ENCODE data around the gene C1QTNF3. TPM values are rescaled to one million over a fixed set of nuclear protein-coding genes. Genes with fewer than 3 reads are reported as not detected.
"Not testable (repeated sequence)": the region's sequence is repeated elsewhere in the genome, so short reads cannot be mapped to it uniquely, and the experiment has no call there.

The C1QTNF3 gene, protein sequence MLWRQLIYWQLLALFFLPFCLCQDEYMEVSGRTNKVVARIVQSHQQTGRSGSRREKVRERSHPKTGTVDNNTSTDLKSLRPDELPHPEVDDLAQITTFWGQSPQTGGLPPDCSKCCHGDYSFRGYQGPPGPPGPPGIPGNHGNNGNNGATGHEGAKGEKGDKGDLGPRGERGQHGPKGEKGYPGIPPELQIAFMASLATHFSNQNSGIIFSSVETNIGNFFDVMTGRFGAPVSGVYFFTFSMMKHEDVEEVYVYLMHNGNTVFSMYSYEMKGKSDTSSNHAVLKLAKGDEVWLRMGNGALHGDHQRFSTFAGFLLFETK
- total RNA-seq (1 to 10 TPM; 4.3 to 8.5 TPM), total RNA-seq (2.0 to 3.1 reads per million in 2 donors)

DNA sequence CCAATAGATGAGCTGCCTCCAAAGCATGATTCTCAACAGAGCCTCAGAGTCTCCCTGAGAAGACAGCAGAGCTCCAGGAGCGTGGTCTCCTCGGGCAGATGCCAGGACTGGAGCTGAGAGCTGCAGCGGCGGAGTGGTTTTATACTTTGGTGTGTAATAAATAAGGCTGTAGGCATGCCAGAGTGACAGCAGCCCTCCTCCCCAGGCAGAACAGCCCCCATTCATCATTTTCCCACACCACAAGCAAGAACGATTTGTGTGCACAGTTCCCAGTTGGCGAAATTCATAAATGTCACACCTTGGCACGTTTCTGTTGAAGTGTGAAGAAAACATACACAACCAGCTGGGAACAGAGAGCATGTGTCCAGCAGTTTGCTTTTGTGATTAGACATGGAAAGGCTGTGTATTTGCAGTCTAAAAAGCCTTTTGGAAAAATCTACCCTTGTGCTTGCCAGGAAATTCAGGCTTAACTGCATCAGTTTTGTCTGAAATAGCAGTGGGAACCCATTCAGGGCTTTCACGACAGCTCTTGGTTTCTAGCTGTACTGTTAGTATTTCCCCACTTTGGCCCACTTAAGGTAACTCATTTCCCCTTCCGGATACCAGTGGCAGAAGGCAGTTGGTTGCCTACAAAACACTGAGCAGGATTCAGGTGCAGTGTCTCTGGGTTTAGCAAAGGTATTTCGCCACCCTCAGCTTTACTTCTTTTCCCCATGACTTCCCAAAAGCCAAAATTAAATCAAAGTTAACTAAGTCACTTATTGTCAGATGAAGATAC is at the start of gene C1QTNF3:
Gene C1QTNF3, minus strand, starts transcription at position 115 of the 778 bp plus-strand sequence. Its CDS starts 88 bp downstream, at position 27.
- ATAC-seq (no peak), DNase-seq (no peak)
- Mint-ChIP-seq H3K4me1 (peaks cover 5% of the 10 kb centered on the region), H3K36me3 (ENCODE audit: low read depth) (peaks cover 2% of the 10 kb centered on the region), H3K4me3 (no peak within 1 kb of the TSS), H3K27me3 (no peaks in the 10 kb centered on the region), H3K27ac (peak within 1 kb of the TSS; percentile 45)
- no peaks in the 10 kb centered on the region for H3K9me3 ChIP-seq (ENCODE audit: control insufficient read depth, low read length, poor library complexity, severe bottlenecking)

DNA sequence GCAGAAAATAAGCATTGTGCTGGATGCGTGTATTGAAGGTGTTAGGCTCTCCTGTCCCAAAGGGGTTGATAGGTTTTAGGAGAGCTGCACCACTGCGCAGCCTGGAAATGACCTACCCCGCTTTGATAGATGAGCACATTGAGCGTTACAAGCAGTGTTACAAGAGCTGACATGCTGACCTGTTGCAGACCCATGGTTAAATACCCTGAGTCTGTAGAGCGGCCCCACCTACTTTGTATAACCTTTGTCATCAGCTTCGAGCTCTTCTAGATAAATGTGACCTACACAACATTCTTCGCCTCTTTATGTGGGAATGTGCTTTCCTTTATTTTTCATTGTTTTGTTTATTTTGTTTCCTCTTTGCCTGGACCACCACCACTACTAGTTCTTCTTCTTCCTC is 48.0 kb upstream of the C1QTNF3 start:
- H3K4me1 Mint-ChIP-seq; ATAC-seq; H3K27ac Mint-ChIP-seq; H3K27me3 Mint-ChIP-seq; H3K36me3 Mint-ChIP-seq (ENCODE audit: low read depth); H3K9me3 ChIP-seq (ENCODE audit: control insufficient read depth, low read length, poor library complexity, severe bottlenecking); DNase-seq; H3K4me3 Mint-ChIP-seq: not testable (repeated sequence)

DNA sequence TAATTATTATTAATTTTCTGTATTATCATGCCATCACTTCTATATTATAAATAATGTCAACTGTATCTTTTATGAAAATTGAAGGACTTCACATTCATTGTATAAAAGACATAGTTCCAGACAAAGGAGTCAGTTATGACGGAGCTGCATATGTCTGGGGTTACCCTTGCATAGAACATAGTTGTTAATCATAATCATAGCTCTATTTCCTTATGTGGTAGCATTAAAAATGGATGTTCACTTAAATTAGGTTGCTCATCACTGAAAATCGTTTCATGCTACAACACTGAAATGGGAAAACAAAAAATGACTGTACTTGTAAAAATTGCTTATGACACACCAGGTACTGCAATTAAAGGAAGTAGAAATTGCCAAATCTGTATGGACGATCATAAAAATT is 46.8 kb upstream of the C1QTNF3 start:
- H3K27me3 Mint-ChIP-seq; H3K4me1 Mint-ChIP-seq; H3K4me3 Mint-ChIP-seq; H3K36me3 Mint-ChIP-seq (ENCODE audit: low read depth); H3K27ac Mint-ChIP-seq; ATAC-seq; DNase-seq; H3K9me3 ChIP-seq (ENCODE audit: control insufficient read depth, low read length, poor library complexity, severe bottlenecking): not testable (repeated sequence)

DNA sequence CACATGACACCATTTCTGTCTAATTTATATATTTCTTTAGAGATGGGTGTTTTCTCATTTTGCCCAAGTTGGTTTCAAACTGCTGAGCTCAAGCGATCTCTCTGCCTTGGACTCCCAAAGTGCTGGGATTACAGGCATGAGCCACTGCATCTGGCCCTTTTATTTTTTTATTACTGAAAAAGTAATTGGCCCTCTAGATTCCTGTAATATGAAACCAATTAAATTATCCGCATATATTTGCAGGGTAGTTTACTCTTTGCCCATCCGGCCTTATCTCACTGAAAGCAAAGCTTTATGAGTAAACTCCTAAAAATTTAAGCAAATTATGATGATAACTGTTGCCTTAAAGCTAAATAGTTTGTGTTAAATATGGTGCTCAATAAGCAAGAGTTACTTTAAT is 44.7 kb upstream of the C1QTNF3 start:
- H3K4me1 Mint-ChIP-seq; H3K36me3 Mint-ChIP-seq (ENCODE audit: low read depth); H3K9me3 ChIP-seq (ENCODE audit: control insufficient read depth, low read length, poor library complexity, severe bottlenecking); ATAC-seq; DNase-seq; H3K27ac Mint-ChIP-seq; H3K27me3 Mint-ChIP-seq; H3K4me3 Mint-ChIP-seq: not testable (repeated sequence)

DNA sequence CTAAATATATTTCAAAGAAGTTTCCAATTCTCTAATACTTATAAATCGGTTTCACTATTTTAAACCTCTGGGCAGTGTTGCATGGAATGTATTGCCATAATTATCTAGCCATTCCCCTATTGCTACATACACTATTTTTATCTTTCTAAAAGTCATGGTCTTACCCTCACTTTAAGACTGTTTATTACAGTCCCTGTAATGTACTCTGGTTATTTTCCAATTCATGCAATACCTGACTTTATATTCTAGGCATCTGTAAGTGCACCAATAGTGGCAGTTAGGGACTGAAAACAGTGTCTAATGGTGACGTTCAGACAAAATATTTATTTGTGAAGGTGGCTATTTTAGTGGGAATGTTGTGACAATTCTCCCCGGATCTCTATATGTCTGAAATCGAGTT is 40.9 kb upstream of the C1QTNF3 start:
- ATAC-seq; H3K9me3 ChIP-seq (ENCODE audit: control insufficient read depth, low read length, poor library complexity, severe bottlenecking); H3K27ac Mint-ChIP-seq; H3K27me3 Mint-ChIP-seq; DNase-seq; H3K36me3 Mint-ChIP-seq (ENCODE audit: low read depth); H3K4me3 Mint-ChIP-seq; H3K4me1 Mint-ChIP-seq: not testable (repeated sequence)

DNA sequence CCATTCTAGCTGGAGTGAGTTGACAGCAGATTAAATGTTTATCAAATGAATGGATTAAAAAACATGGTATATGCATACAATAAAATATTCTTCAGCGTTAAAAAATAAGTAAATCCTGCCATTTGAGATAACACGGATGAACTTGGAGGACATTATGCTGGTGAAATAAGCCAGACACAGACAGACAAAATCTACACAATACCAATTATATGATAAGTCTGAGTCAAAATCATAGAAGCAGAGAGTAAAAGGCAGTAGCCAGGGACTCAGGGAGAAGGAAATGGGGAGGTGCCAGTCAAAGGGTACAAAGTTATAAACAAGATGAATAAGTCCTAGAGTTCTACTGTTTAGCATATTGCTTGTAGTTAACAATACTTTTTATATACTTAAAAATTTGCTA is 36.5 kb upstream of the C1QTNF3 start:
- H3K4me1 Mint-ChIP-seq; DNase-seq; ATAC-seq; H3K36me3 Mint-ChIP-seq (ENCODE audit: low read depth); H3K4me3 Mint-ChIP-seq; H3K27ac Mint-ChIP-seq; H3K9me3 ChIP-seq (ENCODE audit: control insufficient read depth, low read length, poor library complexity, severe bottlenecking); H3K27me3 Mint-ChIP-seq: not testable (repeated sequence)

DNA sequence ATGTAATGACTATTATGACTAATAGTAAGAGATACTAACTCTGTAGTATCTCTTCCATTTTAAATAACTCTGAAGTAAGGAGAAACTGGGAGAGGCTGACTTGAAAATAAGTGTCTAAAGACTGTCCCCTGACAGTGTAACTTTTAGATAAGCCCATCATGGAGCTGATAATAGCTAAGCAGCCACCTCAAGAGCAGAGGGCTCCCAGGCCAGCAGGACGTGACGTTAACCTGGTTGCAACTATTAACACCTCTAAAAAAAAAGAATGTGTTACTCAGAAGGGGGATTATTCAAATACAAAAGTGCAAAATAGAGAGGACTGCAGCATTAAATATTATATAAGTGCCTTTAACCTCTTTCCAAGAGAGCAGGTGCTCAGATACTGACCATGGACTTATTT is 34.6 kb upstream of the C1QTNF3 start:
- H3K4me3 Mint-ChIP-seq; H3K27ac Mint-ChIP-seq; H3K4me1 Mint-ChIP-seq; ATAC-seq; H3K27me3 Mint-ChIP-seq; H3K36me3 Mint-ChIP-seq (ENCODE audit: low read depth); DNase-seq; H3K9me3 ChIP-seq (ENCODE audit: control insufficient read depth, low read length, poor library complexity, severe bottlenecking): not testable (repeated sequence)

DNA sequence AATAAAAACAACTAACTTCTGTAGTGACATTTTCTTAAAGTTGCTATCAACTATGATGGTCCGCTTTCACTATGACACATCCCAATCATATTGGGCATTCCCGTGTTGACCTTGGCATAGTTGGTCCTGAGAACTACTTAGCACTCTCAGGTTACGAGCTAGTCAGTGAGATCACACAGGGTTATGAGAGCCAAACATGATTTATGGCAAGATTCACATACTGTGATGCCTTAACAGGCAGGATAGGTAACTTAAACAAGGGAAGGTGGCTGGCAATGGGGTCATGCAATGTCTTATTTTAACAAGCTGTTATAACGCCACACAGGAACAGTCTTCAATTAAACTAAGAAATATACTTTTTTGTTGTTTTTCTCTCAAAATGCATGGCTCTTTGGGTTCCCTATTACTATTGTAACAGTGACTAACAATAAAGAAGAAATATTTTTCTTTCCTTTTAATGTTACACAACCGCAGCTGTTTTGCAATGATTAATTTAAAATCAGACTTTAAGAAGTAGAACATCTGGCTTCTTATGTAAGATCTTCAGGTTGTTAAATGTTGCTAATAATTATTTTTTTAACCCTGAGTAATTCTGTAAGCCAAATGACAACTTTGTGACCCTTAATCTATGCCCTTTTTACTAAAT is 33.8 kb upstream of the C1QTNF3 start:
- not testable (repeated sequence) for ATAC-seq; H3K36me3 Mint-ChIP-seq (ENCODE audit: low read depth); DNase-seq; H3K4me3 Mint-ChIP-seq; H3K27ac Mint-ChIP-seq; H3K9me3 ChIP-seq (ENCODE audit: control insufficient read depth, low read length, poor library complexity, severe bottlenecking); H3K27me3 Mint-ChIP-seq; H3K4me1 Mint-ChIP-seq

DNA sequence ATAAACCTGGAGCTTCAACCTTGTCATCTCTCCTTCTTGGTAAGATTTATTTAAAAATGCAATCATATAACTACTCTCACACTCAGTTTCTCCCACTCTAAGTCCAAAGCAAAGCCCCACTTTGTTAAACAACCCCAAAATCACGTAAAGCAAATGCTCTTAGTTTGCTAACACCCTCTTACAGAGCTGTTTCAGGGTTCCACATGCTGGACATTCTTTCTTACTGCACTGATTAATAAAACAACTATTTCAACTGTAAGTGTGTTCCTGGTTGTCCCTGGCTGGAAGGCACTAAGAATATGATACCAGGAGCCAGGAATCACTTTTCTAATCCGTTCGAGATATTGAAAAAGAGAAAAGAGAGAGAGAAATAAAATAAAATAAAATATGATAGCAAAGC is 31.5 kb upstream of the C1QTNF3 start:
- H3K36me3 Mint-ChIP-seq (ENCODE audit: low read depth); H3K27ac Mint-ChIP-seq; H3K4me1 Mint-ChIP-seq; ATAC-seq; H3K9me3 ChIP-seq (ENCODE audit: control insufficient read depth, low read length, poor library complexity, severe bottlenecking); DNase-seq; H3K27me3 Mint-ChIP-seq; H3K4me3 Mint-ChIP-seq: not testable (repeated sequence)

DNA sequence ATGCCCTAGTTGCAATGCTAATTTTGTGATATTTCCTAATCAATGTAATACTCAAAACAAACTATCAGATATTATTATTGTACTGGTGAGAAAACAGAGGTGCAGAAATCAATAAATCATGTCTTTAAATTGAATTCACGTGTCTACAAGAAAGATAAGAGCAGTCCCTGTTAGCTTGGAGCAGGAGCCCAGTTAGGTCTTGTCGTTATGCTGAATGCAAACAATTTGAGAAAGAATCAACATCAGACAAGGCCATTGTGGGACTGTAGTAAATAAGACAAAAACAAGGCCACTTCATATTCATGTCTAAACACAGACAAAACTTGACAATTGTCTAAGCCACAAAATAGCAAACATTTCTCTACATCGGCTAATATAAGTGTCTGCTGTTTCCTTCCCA is 31.1 kb upstream of the C1QTNF3 start:
- H3K27me3 Mint-ChIP-seq; H3K36me3 Mint-ChIP-seq (ENCODE audit: low read depth); H3K4me1 Mint-ChIP-seq; H3K4me3 Mint-ChIP-seq; DNase-seq; H3K9me3 ChIP-seq (ENCODE audit: control insufficient read depth, low read length, poor library complexity, severe bottlenecking); ATAC-seq; H3K27ac Mint-ChIP-seq: not testable (repeated sequence)

DNA sequence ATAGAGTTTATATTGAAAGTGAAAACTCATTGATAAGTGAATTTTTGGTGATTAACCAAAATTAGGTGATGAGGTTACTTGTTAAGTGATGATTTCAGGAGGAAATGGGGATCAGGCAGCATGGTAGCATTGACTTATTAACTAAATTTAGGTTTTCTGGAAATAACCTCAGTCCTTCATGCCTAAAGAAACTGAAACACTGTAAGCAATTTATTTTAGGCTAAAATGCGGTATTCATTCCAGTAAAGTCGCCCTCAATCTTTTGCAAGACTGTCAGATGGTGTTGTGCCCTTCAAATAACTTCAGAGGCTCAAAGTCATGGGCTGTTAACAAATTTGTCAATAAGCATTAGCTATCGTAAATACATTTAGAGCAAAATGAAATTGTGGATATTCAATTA is 27.6 kb upstream of the C1QTNF3 start:
- ATAC-seq; H3K9me3 ChIP-seq (ENCODE audit: control insufficient read depth, low read length, poor library complexity, severe bottlenecking); H3K4me3 Mint-ChIP-seq; H3K27me3 Mint-ChIP-seq; DNase-seq; H3K27ac Mint-ChIP-seq; H3K4me1 Mint-ChIP-seq; H3K36me3 Mint-ChIP-seq (ENCODE audit: low read depth): not testable (repeated sequence)

DNA sequence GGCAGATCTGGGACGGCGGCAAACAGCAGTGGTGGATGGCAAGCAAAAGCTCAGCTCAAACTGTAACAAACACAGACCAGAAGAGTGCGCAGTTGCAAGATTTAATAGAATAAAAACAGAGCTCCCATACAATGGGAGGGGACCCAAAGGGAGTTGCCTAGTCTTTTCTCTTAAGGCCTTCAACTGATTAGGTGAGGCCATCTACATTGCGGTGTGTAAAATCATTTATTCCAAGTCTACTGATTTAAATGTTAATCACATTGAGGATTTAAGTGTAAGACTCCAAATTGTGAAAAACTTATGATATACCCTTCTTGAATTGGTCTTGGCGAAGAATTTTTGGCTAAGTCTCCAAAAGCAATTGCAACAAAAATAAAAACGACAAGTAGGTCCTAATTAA is 21.6 kb upstream of the C1QTNF3 start:
- ATAC-seq (no peak), DNase-seq (no peak)
- Mint-ChIP-seq H3K4me3 (no peak overlapping the region), H3K27ac (no peak overlapping the region), H3K36me3 (ENCODE audit: low read depth) (peaks cover 3% of the 10 kb centered on the region), H3K27me3 (no peaks in the 10 kb centered on the region), H3K4me1 (no peaks in the 10 kb centered on the region)
- H3K9me3 ChIP-seq (ENCODE audit: control insufficient read depth, low read length, poor library complexity, severe bottlenecking), result no peaks in the 10 kb centered on the region

DNA sequence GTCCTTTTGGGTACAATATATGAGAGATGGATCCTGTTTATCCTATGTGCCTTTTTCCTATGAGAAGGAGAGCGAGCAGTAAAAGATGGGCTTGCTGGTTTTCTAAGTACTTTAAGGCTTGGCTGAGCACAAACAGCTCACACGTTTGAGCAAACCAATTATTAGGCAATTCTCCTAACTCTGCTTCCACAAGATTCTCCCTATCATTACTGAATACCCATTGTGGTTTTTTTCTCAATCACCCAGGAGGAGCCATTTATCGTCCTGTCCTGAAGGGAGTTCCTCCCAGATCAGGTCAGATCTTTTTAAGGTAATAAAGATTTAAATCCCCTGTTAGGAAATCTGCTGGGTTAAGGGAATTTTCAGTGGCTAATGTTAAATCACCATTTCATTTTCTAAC is 19.4 kb upstream of the C1QTNF3 start:
- DNase-seq (no peak), ATAC-seq (no peak)
- Mint-ChIP-seq H3K4me3 (no peak overlapping the region), H3K4me1 (peaks cover 2% of the 10 kb centered on the region), H3K27me3 (no peaks in the 10 kb centered on the region), H3K36me3 (ENCODE audit: low read depth) (peaks cover 5% of the 10 kb centered on the region), H3K27ac (no peak overlapping the region)
- no peaks in the 10 kb centered on the region for H3K9me3 ChIP-seq (ENCODE audit: control insufficient read depth, low read length, poor library complexity, severe bottlenecking)

Measured in T-helper 17 cell (primary cell).